Vein endothelial cell (primary cell): ENCODE results near the gene CTTNBP2NL. TPM values are rescaled to one million over a fixed set of nuclear protein-coding genes. Genes with fewer than 3 reads are reported as not detected.

Source experiments
- small RNA-seq: library from RNA; depleted of rRNA; stranded (forward); fragments of <200 nt; gene quantifications from one replicate; pipeline ENCODE3, GENCODE V24; 2012
- total RNA-seq: library from RNA; depleted of rRNA; stranded (reverse); fragments of >200 nt; gene quantifications from 2 replicates; pipeline ENCODE4 v1.2.3, GENCODE V29; 2012

The CTTNBP2NL gene, protein sequence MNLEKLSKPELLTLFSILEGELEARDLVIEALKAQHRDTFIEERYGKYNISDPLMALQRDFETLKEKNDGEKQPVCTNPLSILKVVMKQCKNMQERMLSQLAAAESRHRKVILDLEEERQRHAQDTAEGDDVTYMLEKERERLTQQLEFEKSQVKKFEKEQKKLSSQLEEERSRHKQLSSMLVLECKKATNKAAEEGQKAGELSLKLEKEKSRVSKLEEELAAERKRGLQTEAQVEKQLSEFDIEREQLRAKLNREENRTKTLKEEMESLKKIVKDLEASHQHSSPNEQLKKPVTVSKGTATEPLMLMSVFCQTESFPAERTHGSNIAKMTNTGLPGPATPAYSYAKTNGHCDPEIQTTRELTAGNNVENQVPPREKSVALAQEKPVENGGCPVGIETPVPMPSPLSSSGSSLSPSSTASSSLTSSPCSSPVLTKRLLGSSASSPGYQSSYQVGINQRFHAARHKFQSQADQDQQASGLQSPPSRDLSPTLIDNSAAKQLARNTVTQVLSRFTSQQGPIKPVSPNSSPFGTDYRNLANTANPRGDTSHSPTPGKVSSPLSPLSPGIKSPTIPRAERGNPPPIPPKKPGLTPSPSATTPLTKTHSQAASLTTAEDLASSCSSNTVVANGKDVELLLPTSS
- total RNA-seq: 46.6 and 50.6 TPM in 2 replicates

DNA sequence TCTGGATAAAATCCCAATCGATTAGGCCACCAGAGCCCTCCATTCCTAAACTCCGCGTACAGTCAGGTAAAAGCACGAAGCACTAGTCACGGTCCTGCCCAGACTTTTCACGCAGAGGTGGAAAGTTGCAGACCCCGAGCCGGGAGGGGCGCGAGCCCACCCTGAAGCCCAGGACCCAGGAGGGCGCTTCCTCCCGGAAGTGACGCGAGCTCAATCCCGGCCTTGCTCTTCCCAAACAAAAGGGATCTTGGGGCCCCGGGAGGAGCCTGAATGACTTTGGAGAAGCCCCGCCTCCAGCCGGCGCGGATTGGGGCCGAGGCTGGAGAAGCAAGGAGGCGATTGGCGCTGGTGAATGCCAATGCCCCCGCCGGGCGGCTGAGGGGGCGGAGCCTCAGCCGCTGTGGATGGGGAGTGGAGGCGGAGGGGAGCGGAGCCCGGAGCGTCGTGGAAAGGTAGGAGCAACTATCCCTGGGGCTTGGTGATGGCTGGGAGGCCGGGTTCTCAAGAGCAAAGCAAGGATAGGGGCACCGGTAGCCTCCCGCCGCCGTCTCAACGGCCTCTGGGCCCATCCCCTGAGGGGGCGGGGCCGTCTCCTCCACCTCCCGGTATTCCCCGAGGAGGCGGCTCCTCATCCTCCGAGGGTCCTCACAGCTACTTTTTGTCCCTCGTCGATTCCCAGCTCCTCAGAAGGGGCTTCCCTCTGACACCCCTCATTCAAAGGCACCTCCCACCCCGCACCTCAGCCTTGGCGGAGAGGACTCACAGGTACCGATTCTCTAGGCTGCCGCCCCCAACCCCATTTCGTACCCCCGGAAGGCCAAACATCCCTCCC is at the start of gene CTTNBP2NL:
TSS of gene CTTNBP2NL (plus strand) at position 394 of the 832 bp plus-strand sequence. CDS start 19,952 bp downstream, outside the sequence.

DNA sequence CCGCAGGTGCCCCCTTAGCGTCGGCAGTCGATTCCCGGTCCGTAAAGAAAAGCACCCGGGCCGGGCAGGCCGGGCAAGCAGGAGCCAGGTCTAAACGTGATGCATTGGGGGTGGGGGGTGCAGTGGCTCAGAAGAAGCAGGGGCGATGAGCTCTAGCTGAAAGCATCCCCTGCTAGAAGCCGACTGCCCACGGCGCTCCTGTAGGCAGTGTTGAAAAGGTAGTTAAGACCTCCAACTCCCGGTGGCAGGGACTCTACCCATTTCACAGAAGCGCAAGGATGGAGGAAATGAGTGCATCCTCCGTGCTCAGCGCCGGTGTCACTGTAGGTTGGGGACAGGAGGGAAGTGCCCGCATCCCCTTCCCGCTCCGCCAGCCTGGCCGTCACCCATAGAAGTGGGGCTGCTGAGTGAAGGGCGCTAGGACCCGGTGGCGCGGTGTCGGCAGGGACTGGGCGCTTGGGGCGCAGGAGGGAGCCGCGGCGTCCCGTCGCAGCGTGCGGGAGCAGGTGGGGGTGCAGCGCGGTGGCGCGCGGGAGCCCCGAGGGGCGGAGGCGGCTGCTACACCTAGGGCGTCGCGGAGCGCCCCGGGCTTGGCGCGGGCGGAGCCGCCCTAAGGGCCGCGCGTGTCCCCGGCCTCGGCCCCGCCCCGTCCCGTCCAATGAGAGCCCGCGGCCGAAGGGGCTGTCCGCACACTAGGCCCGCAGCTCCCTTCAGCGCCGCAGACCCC is 112.4 kb downstream of the CTTNBP2NL start, which contains the start of gene WNT2B:
TSS of gene WNT2B (plus strand) at position 688 of the 727 bp plus-strand sequence. CDS start 298 bp downstream, outside the sequence.

Small RNA genes within 50 kb of the gene (small RNA-seq; reads per million reads assigned to genes)
- not detected for gene RF01210

Other genes starting within 250 kb of the CTTNBP2NL start
- gene WNT2B, start 112.8 kb downstream of the CTTNBP2NL start, total RNA-seq: 2.3 and 2.9 TPM in 2 replicates
- 20.2 and 21.9 TPM in 2 replicates for gene ST7L, start 222.9 kb downstream of the CTTNBP2NL start, total RNA-seq
- 188 and 244 TPM in 2 replicates for gene CAPZA1, start 223.6 kb downstream of the CTTNBP2NL start, total RNA-seq